Fibroblast of pulmonary artery (primary cell): ENCODE results near the gene CSGALNACT2.
"Not testable (repeated sequence)": the region's sequence is repeated elsewhere in the genome, so short reads cannot be mapped to it uniquely, and the experiment has no call there.

Experiments used
- DNase-seq: peaks from one replicate; pipeline ENCODE4 v3.0.0-alpha.2; 2010; ENCODE audit warnings: low read depth
- H3K4me3 ChIP-seq: replicated peaks from 2 replicates; pipeline ENCODE4 v1.5.1; 2011; ENCODE audit warnings: low read depth, mild to moderate bottlenecking, control low read depth, low read length, moderate library complexity
- TF ChIP-seq, protein P1 (sequence below): IDR thresholded peaks from 2 replicates; pipeline ENCODE4 v1.5.1; 2011; ENCODE audit warnings: mild to moderate bottlenecking, control low read depth, low read length, inconsistent platforms; ENCODE audit errors: missing control alignments

The CSGALNACT2 gene

DNA sequence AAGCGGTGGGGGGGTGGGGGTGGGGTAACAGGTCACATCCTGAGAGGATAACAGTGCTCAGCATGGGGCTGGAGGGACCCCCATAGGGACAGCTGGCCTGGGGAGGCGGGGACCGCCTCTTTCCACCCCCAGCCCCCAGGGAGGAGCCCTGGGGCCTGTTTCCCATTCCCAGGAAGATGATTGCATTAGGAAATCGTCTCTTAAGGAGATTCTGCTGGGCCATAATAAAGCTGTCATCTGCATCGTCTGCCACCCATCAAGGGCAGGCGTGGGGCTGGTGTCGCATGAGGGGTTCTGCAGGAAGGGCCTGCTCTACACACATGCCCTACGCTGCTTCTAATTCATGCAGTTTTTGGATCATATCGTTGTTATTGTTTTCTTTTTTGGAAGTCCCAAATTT lies 44.2 kb upstream of the CSGALNACT2 start:
- DNase-seq, result no peak
- no peak overlapping the region for H3K4me3 ChIP-seq
- TF ChIP-seq, protein P1, sequence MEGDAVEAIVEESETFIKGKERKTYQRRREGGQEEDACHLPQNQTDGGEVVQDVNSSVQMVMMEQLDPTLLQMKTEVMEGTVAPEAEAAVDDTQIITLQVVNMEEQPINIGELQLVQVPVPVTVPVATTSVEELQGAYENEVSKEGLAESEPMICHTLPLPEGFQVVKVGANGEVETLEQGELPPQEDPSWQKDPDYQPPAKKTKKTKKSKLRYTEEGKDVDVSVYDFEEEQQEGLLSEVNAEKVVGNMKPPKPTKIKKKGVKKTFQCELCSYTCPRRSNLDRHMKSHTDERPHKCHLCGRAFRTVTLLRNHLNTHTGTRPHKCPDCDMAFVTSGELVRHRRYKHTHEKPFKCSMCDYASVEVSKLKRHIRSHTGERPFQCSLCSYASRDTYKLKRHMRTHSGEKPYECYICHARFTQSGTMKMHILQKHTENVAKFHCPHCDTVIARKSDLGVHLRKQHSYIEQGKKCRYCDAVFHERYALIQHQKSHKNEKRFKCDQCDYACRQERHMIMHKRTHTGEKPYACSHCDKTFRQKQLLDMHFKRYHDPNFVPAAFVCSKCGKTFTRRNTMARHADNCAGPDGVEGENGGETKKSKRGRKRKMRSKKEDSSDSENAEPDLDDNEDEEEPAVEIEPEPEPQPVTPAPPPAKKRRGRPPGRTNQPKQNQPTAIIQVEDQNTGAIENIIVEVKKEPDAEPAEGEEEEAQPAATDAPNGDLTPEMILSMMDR, result no peak

DNA sequence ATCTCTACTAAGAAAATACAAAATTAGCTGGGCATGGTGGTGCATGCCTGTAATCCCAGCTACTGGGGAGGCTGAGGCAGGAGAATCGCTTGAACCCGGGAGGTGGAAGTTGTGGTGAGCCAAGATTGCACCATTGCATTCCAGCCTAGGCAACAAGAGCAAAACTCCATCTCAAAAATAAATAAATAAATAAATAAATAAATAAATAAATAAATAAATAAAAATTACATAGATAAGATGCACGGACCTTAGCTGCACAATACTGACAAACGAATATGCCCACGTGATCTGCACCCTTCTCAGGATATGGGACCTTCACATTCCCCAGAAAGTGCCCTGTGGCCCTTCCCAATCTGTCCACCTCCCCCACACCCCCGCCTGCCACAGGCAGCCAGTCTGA lies 38.9 kb upstream of the CSGALNACT2 start:
- H3K4me3 ChIP-seq, DNase-seq: not testable (repeated sequence)

DNA sequence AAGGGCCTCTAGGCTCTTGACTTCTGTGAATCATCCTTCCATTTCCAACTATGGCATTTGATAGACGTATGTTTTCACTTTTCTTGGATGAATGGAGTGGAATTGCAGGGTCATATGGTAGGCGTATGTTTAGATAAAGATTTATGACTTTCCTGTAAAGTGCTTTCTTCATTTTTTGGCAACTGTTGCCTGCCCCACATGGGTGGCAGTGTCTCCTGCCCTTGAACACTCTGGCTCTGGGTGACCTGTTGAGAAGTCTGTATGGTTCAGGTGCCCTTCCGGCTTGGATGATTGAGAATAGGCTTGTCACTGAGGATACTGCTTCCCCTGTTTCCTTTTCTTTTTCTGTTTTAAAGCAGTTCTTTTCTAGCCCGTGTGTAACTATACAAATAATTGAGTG lies 38.3 kb upstream of the CSGALNACT2 start:
- no peak overlapping the region for H3K4me3 ChIP-seq
- no peak for DNase-seq
- TF ChIP-seq, protein P1, result no peak

DNA sequence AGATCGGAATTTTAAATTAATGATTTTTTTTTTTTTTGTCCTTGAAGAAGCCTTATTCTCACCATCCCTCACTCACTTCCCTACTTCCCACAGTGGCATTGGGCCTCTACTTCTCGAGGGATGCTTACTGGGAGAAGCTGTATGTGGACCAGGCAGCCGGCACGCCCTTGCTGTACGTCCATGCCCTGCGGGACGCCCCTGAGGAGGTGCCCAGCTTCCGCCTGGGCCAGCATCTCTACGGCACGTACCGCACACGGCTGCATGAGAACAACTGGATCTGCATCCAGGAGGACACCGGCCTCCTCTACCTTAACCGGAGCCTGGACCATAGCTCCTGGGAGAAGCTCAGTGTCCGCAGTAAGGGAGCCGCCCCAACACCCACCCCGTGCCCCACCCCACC lies 37.9 kb upstream of the CSGALNACT2 start:
- no peak for DNase-seq
- no peak overlapping the region for H3K4me3 ChIP-seq
- TF ChIP-seq, protein P1, result no peak

DNA sequence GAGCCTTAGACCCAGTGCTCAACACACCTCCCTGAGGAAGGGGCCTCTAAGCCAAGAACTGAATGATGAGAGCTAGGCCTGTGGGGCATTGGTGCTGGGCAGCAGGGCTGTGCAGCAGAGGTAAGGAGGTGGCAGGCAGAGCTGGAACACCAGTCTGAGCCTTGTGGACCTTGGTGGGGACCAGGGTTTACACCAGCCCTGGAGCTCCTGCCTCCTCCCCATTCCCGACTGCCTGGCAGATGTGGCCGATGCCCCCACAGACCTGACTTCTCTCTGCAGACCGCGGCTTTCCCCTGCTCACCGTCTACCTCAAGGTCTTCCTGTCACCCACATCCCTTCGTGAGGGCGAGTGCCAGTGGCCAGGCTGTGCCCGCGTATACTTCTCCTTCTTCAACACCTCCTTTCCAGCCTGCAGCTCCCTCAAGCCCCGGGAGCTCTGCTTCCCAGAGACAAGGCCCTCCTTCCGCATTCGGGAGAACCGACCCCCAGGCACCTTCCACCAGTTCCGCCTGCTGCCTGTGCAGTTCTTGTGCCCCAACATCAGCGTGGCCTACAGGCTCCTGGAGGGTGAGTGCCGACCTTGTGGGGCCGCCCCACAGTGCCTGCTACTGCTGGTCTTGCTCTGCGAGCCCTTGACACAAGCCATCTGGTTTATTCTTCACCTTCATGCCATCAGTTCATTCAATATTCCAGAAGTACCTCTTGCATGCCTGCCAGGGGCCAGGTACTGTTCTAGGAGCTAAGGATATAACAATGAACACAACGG lies 36.0 kb upstream of the CSGALNACT2 start:
- TF ChIP-seq, protein P1, result no peak
- H3K4me3 ChIP-seq, result no peak overlapping the region
- no peak for DNase-seq

DNA sequence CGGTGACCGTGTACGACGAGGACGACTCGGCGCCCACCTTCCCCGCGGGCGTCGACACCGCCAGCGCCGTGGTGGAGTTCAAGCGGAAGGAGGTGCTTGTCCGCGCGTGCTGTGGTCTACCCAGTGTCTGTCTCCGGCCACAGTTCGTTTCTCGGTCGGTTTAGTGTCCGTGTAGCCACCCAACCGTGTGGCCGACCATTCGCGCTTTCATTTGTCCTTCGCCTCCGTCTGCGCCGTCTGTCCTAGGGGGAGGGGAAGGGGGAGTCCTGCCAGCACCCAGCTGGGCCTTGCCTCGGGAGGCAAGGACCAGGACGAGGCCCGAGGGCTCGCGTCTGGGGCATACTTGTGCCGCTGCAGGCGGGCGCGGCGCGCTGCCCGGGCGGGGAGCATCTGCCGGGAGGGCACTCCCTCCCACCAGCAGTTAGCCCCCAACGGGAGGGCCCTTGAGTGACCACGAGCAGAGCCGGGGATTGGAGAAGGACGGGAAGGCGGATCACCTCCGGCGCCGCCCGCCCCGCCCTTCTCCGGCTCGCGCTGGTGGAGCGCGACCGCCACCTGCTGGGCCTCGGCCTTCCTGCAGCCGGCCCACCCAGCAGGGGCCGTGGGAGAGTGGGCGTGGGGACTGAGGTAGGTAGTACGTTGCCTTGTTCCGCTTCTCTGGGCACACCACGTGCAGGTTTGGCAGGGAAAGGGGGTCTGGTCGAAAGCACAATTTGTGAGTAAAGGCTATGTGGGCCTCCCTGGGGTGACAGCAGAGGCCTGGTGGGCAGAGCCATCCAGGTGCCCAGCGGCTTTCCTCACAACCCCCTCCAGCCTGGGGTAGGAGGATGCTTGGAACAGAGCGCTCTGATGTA lies 32.9 kb upstream of the CSGALNACT2 start:
- peak overlapping the region; percentile 56 for H3K4me3 ChIP-seq
- TF ChIP-seq, protein P1, result peak; percentile 62
- DNase-seq, result peak; percentile 74

DNA sequence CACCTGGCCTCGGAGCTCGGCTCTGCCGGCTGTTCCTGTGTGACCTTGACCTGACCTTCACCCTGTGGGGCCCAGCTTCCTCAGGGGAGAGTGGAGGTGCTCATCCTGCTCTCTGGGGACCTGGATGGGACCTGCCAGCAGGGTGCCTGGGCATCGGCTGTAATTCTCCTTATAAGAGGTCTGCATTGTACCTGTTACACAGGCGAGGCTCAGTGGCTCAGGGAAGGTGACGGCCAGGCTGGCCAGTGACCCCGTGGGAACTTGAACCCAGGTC lies 32.4 kb upstream of the CSGALNACT2 start:
- TF ChIP-seq, protein P1, result no peak
- no peak overlapping the region for H3K4me3 ChIP-seq

More for the DNA sequence above, 32.4 kb upstream of the CSGALNACT2 start:
- no peak for DNase-seq
